HEK293 (cell line): ENCODE results near the gene PRR5.

Source experiments
- FEZF1 ChIP-seq: fragments of 450-650 bp; formaldehyde crosslinking; IDR thresholded peaks from 2 replicates; pipeline ENCODE4 v1.5.1; 2016; ENCODE audit warnings: missing biosample characterization, missing genetic modification characterization
- MZF1 ChIP-seq: fragments of 450-650 bp; formaldehyde crosslinking; IDR thresholded peaks from 2 replicates; pipeline ENCODE4 v1.5.1; 2017; ENCODE audit warnings: missing biosample characterization, missing genetic modification characterization, borderline replicate concordance
- PATZ1 ChIP-seq: fragments of 450-650 bp; formaldehyde crosslinking; IDR thresholded peaks from 2 replicates; pipeline ENCODE4 v1.5.1; 2016; ENCODE audit warnings: missing biosample characterization, missing genetic modification characterization
- PRDM1 ChIP-seq: fragments of 450-650 bp; formaldehyde crosslinking; IDR thresholded peaks from 2 replicates; pipeline ENCODE4; 2016; ENCODE audit warnings: missing biosample characterization, missing genetic modification characterization
- SCRT1 ChIP-seq: fragments of 450-650 bp; formaldehyde crosslinking; IDR thresholded peaks from 2 replicates; pipeline ENCODE4 v1.5.1; 2016; ENCODE audit warnings: missing biosample characterization, missing genetic modification characterization, borderline replicate concordance
- ZBTB10 ChIP-seq: fragments of 450-650 bp; formaldehyde crosslinking; IDR thresholded peaks from 2 replicates; pipeline ENCODE4 v1.5.1; 2016; ENCODE audit warnings: missing biosample characterization, missing genetic modification characterization
- ZFP3 ChIP-seq: fragments of 450-650 bp; formaldehyde crosslinking; IDR thresholded peaks from 2 replicates; pipeline ENCODE4 v1.5.1; 2016; ENCODE audit warnings: low read depth, missing biosample characterization, missing genetic modification characterization
- ZNF112 ChIP-seq: fragments of 450-650 bp; formaldehyde crosslinking; IDR thresholded peaks from 2 replicates; pipeline ENCODE4 v1.5.0; 2017; ENCODE audit warnings: missing biosample characterization, missing genetic modification characterization
- ZNF114 ChIP-seq: fragments of 450-650 bp; formaldehyde crosslinking; IDR thresholded peaks from 2 replicates; pipeline ENCODE4 v1.5.0; 2017; ENCODE audit warnings: missing biosample characterization, missing genetic modification characterization
- ZNF121 ChIP-seq: fragments of 450-650 bp; formaldehyde crosslinking; IDR thresholded peaks from 2 replicates; pipeline ENCODE4 v1.5.1; 2016; ENCODE audit warnings: missing biosample characterization, missing genetic modification characterization
- ZNF132 ChIP-seq: fragments of 450-650 bp; formaldehyde crosslinking; IDR thresholded peaks from 2 replicates; pipeline ENCODE4 v1.5.1; 2017; ENCODE audit warnings: missing biosample characterization, missing genetic modification characterization, borderline replicate concordance
- ZNF24 ChIP-seq: fragments of 450-650 bp; formaldehyde crosslinking; IDR thresholded peaks from 2 replicates; pipeline ENCODE4 v1.5.1; 2016; ENCODE audit warnings: missing biosample characterization, missing genetic modification characterization
- ZNF266 ChIP-seq: fragments of 450-650 bp; formaldehyde crosslinking; IDR thresholded peaks from 2 replicates; pipeline ENCODE4 v1.5.1; 2016; ENCODE audit warnings: missing biosample characterization, missing genetic modification characterization, low read depth
- ZNF311 ChIP-seq: fragments of 450-650 bp; formaldehyde crosslinking; IDR thresholded peaks from 2 replicates; pipeline ENCODE4 v1.5.1; 2017; ENCODE audit warnings: missing biosample characterization, missing genetic modification characterization, borderline replicate concordance
- ZNF350 ChIP-seq: fragments of 450-650 bp; formaldehyde crosslinking; IDR thresholded peaks from 2 replicates; pipeline ENCODE4 v1.5.0; 2017; ENCODE audit warnings: missing biosample characterization, mild to moderate bottlenecking, missing genetic modification characterization
- ZNF354C ChIP-seq: fragments of 450-650 bp; formaldehyde crosslinking; IDR thresholded peaks from 2 replicates; pipeline ENCODE4 v1.5.1; 2016; ENCODE audit warnings: missing biosample characterization, missing genetic modification characterization, low read depth, borderline replicate concordance
- ZNF366 ChIP-seq: fragments of 450-650 bp; formaldehyde crosslinking; conservative IDR thresholded peaks from 2 replicates; pipeline ENCODE4 v1.5.1; 2016; ENCODE audit warnings: missing biosample characterization, missing genetic modification characterization
- ZNF416 ChIP-seq: fragments of 450-650 bp; formaldehyde crosslinking; IDR thresholded peaks from 2 replicates; pipeline ENCODE4 v1.5.1; 2016; ENCODE audit warnings: missing biosample characterization, missing genetic modification characterization
- ZNF530 ChIP-seq: fragments of 450-650 bp; formaldehyde crosslinking; IDR thresholded peaks from 2 replicates; pipeline ENCODE4 v1.5.1; 2016; ENCODE audit warnings: low read depth, missing biosample characterization, missing genetic modification characterization
- ZNF621 ChIP-seq: fragments of 450-650 bp; formaldehyde crosslinking; IDR thresholded peaks from 2 replicates; pipeline ENCODE4 v1.5.1; 2017; ENCODE audit warnings: missing biosample characterization, missing genetic modification characterization
- ZNF626 ChIP-seq: fragments of 450-650 bp; sonication (Bioruptor Pico); formaldehyde crosslinking; IDR thresholded peaks from 2 replicates; pipeline ENCODE4 v1.5.1; 2018; ENCODE audit warnings: missing biosample characterization, missing genetic modification characterization, inconsistent platforms
- ZNF639 ChIP-seq: fragments of 450-650 bp; formaldehyde crosslinking; IDR thresholded peaks from 2 replicates; pipeline ENCODE4 v1.5.1; 2016; ENCODE audit warnings: missing biosample characterization, missing genetic modification characterization
- ZNF670 ChIP-seq: fragments of 450-650 bp; formaldehyde crosslinking; IDR thresholded peaks from 2 replicates; pipeline ENCODE4 v1.5.1; 2016; ENCODE audit warnings: missing biosample characterization, missing genetic modification characterization, low read depth
- ZNF76 ChIP-seq: fragments of 450-650 bp; formaldehyde crosslinking; IDR thresholded peaks from 2 replicates; pipeline ENCODE4; 2016; ENCODE audit warnings: low read depth, missing biosample characterization, missing genetic modification characterization, borderline replicate concordance
- ZNF785 ChIP-seq: fragments of 450-650 bp; formaldehyde crosslinking; IDR thresholded peaks from 2 replicates; pipeline ENCODE4 v1.5.1; 2016; ENCODE audit warnings: missing biosample characterization, missing genetic modification characterization
- ZSCAN16 ChIP-seq: fragments of 450-650 bp; formaldehyde crosslinking; IDR thresholded peaks from 2 replicates; pipeline ENCODE4 v1.5.1; 2016; ENCODE audit warnings: missing biosample characterization, missing genetic modification characterization
- TF ChIP-seq, protein P1 (sequence below): fragments of 450-650 bp; formaldehyde crosslinking; IDR thresholded peaks from 2 replicates; pipeline ENCODE4 v1.5.1; 2017; ENCODE audit warnings: missing biosample characterization, missing genetic modification characterization
- TF ChIP-seq, protein P2 (sequence below): fragments of 450-650 bp; formaldehyde crosslinking; IDR thresholded peaks from 2 replicates; pipeline ENCODE4 v1.5.1; 2017; ENCODE audit warnings: missing biosample characterization, missing genetic modification characterization
- TF ChIP-seq, protein P3 (sequence below): fragments of 450-650 bp; formaldehyde crosslinking; IDR thresholded peaks from 2 replicates; pipeline ENCODE4 v1.5.1; 2017; ENCODE audit warnings: missing biosample characterization, missing genetic modification characterization

Gene PRR5

GRCh38 chr22:44697423-44698141 is 4.4 kb upstream of the PRR5 start (continued):
- no peak for TF ChIP-seq ZNF132 (tag by site-specific recombination)
- no peak for TF ChIP-seq ZNF350
- TF ChIP-seq ZNF626 (tag by site-specific recombination) = no peak
- no peak for TF ChIP-seq PRDM1
- no peak for TF ChIP-seq ZNF114 (tag by site-specific recombination)
- TF ChIP-seq ZNF639 (tag by site-specific recombination) = no peak
- TF ChIP-seq ZNF311 = no peak
- TF ChIP-seq ZNF530 = no peak
- TF ChIP-seq FEZF1 (tag by site-specific recombination) = no peak
- TF ChIP-seq ZNF785 (tag by site-specific recombination) = no peak
- TF ChIP-seq PATZ1 (tag by site-specific recombination) = no peak
- no peak for TF ChIP-seq ZNF76
- TF ChIP-seq ZNF416 (tag by site-specific recombination) = no peak
- TF ChIP-seq, protein P1, sequence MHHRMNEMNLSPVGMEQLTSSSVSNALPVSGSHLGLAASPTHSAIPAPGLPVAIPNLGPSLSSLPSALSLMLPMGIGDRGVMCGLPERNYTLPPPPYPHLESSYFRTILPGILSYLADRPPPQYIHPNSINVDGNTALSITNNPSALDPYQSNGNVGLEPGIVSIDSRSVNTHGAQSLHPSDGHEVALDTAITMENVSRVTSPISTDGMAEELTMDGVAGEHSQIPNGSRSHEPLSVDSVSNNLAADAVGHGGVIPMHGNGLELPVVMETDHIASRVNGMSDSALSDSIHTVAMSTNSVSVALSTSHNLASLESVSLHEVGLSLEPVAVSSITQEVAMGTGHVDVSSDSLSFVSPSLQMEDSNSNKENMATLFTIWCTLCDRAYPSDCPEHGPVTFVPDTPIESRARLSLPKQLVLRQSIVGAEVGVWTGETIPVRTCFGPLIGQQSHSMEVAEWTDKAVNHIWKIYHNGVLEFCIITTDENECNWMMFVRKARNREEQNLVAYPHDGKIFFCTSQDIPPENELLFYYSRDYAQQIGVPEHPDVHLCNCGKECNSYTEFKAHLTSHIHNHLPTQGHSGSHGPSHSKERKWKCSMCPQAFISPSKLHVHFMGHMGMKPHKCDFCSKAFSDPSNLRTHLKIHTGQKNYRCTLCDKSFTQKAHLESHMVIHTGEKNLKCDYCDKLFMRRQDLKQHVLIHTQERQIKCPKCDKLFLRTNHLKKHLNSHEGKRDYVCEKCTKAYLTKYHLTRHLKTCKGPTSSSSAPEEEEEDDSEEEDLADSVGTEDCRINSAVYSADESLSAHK (tag by site-specific recombination) = no peak
- TF ChIP-seq ZBTB10 (tag by site-specific recombination) = no peak
- no peak for TF ChIP-seq MZF1 (tag by site-specific recombination)
- TF ChIP-seq ZNF366 (tag by site-specific recombination) = no peak
- no peak for TF ChIP-seq ZNF354C (tag by site-specific recombination)
- TF ChIP-seq, protein P2, sequence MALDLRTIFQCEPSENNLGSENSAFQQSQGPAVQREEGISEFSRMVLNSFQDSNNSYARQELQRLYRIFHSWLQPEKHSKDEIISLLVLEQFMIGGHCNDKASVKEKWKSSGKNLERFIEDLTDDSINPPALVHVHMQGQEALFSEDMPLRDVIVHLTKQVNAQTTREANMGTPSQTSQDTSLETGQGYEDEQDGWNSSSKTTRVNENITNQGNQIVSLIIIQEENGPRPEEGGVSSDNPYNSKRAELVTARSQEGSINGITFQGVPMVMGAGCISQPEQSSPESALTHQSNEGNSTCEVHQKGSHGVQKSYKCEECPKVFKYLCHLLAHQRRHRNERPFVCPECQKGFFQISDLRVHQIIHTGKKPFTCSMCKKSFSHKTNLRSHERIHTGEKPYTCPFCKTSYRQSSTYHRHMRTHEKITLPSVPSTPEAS = no peak
- TF ChIP-seq SCRT1 (tag by site-specific recombination) = no peak
- TF ChIP-seq ZFP3 (tag by site-specific recombination) = no peak
- TF ChIP-seq ZNF266 (tag by site-specific recombination) = no peak
- TF ChIP-seq, protein P3, sequence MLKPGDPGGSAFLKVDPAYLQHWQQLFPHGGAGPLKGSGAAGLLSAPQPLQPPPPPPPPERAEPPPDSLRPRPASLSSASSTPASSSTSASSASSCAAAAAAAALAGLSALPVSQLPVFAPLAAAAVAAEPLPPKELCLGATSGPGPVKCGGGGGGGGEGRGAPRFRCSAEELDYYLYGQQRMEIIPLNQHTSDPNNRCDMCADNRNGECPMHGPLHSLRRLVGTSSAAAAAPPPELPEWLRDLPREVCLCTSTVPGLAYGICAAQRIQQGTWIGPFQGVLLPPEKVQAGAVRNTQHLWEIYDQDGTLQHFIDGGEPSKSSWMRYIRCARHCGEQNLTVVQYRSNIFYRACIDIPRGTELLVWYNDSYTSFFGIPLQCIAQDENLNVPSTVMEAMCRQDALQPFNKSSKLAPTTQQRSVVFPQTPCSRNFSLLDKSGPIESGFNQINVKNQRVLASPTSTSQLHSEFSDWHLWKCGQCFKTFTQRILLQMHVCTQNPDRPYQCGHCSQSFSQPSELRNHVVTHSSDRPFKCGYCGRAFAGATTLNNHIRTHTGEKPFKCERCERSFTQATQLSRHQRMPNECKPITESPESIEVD = no peak
- no peak for TF ChIP-seq ZSCAN16 (tag by site-specific recombination)
- no peak for TF ChIP-seq ZNF670 (tag by site-specific recombination)
- no peak for TF ChIP-seq ZNF112
- 0 out of 2 replicates have a peak, but pooled peaks have one; percentile 48 for TF ChIP-seq ZNF24 (tag by site-specific recombination)
- TF ChIP-seq ZNF621 (tag by site-specific recombination) = no peak
- TF ChIP-seq ZNF121 (tag by site-specific recombination) = 0 out of 2 replicates have a peak, but pooled peaks have one; percentile 19
